Measurements from ENCODE around the gene UMAD1.

UMAD1 gene

GRCh38 chr7:7883394-7883793 is 242.8 kb downstream of the UMAD1 start:
- DNase-seq (ENCODE audit: low read depth): no peak

GRCh38 chr7:7884855-7885254 is 244.3 kb downstream of the UMAD1 start:
- no peak for DNase-seq (ENCODE audit: low read depth)

- no peak for DNase-seq (ENCODE audit: low read depth)
Observed at GRCh38 chr7:7889791-7890568, 249.4 kb downstream of the UMAD1 start.

- no peak for DNase-seq (ENCODE audit: low read depth)
Observed at GRCh38 chr7:7895004-7895650, 254.6 kb downstream of the UMAD1 start.

GRCh38 chr7:7895754-7896153 is 255.2 kb downstream of the UMAD1 start:
- DNase-seq (ENCODE audit: low read depth): no peak

- no peak for DNase-seq (ENCODE audit: low read depth)
Observed at GRCh38 chr7:7897509-7897908, 257.0 kb downstream of the UMAD1 start.

GRCh38 chr7:7897949-7898515 is 257.5 kb downstream of the UMAD1 start:
- DNase-seq (ENCODE audit: low read depth): no peak

GRCh38 chr7:7902845-7903244 is 262.3 kb downstream of the UMAD1 start:
- no peak for DNase-seq (ENCODE audit: low read depth)

GRCh38 chr7:7907306-7907705 is 266.8 kb downstream of the UMAD1 start:
- no peak for DNase-seq (ENCODE audit: low read depth)

- no peak for DNase-seq (ENCODE audit: low read depth)
Observed at GRCh38 chr7:7908622-7909145, 268.1 kb downstream of the UMAD1 start.

- DNase-seq (ENCODE audit: low read depth): no peak
Observed at GRCh38 chr7:7909376-7909775, 268.8 kb downstream of the UMAD1 start.

GRCh38 chr7:7911369-7912123 is 271.0 kb downstream of the UMAD1 start:
- no peak for DNase-seq (ENCODE audit: low read depth)

- no peak for DNase-seq (ENCODE audit: low read depth)
Observed at GRCh38 chr7:7912937-7913336, 272.4 kb downstream of the UMAD1 start.

- DNase-seq (ENCODE audit: low read depth): no peak
Observed at GRCh38 chr7:7913504-7913903, 273.0 kb downstream of the UMAD1 start.

- no peak for DNase-seq (ENCODE audit: low read depth)
Observed at GRCh38 chr7:7914547-7914946, 274.0 kb downstream of the UMAD1 start.

- no peak for DNase-seq (ENCODE audit: low read depth)
Observed at GRCh38 chr7:7916064-7916463, 275.5 kb downstream of the UMAD1 start.

- no peak for DNase-seq (ENCODE audit: low read depth)
Observed at GRCh38 chr7:7917593-7917992, 277.0 kb downstream of the UMAD1 start.

- no peak for DNase-seq (ENCODE audit: low read depth)
Observed at GRCh38 chr7:7918736-7919448, 278.3 kb downstream of the UMAD1 start.

- no peak for DNase-seq (ENCODE audit: low read depth)
Observed at GRCh38 chr7:7919449-7919945, 278.9 kb downstream of the UMAD1 start.

- no peak for DNase-seq (ENCODE audit: low read depth)
Observed at GRCh38 chr7:7920056-7920455, 279.5 kb downstream of the UMAD1 start.

GRCh38 chr7:7920481-7920880 is 279.9 kb downstream of the UMAD1 start:
- no peak for DNase-seq (ENCODE audit: low read depth)

- DNase-seq (ENCODE audit: low read depth): no peak
Observed at GRCh38 chr7:7921830-7922229, 281.3 kb downstream of the UMAD1 start.
